Colonic mucosa (tissue), 4 donors: ENCODE measurements around the gene KCNE4. TPM values are rescaled to one million over a fixed set of nuclear protein-coding genes. Genes with fewer than 3 reads are reported as not detected.

Source experiments
- DNase-seq: peaks from one replicate; pipeline ENCODE4 v3.0.0-alpha.2; 2020
- H3K27ac ChIP-seq: fragments of 200-600 bp; one replicate; pipeline ENCODE4 v1.8.0; 2021
- H3K27me3 ChIP-seq: fragments of 200-600 bp; one replicate; pipeline ENCODE4 v1.8.0; 2021
- H3K36me3 ChIP-seq: fragments of 200-600 bp; one replicate; pipeline ENCODE4 v1.8.0; 2021
- H3K4me1 ChIP-seq: fragments of 200-600 bp; one replicate; pipeline ENCODE4 v1.8.0; 2021; ENCODE audit warnings: mild to moderate bottlenecking
- H3K4me3 ChIP-seq: fragments of 200-600 bp; one replicate; pipeline ENCODE4 v1.8.0; 2021
- H3K9ac ChIP-seq, 2 donors: one replicate each; pipeline ENCODE4 v1.7.0; 2013; ENCODE audit warnings: control low read depth in 2 of 2, low read depth in 2 of 2, low read length in 2 of 2
- H3K9me3 ChIP-seq: fragments of 200-600 bp; one replicate; pipeline ENCODE4 v1.8.0; 2021
- intact Hi-C: fragments of 100-400 bp; cut with DNase I; formaldehyde crosslinking; loops from one replicate; pipeline ENCODE4 v1.14.1; 2022
- total RNA-seq, 2 donors: library from RNA; stranded (reverse); fragmentation: NEBNext Ultra II Directional in 1 of 2; extraction: Animal tissue kit (Norgen Biotek cat#: 25700) in 1 of 2; gene quantifications; one replicate each; pipeline ENCODE4 v1.2.1, GENCODE V29; 2021
- TF ChIP-seq, protein P1 (sequence below): fragments of 200-600 bp; IDR thresholded peaks from one replicate; pipeline ENCODE4 v1.8.0; 2022; ENCODE audit warnings: antibody characterized with exemption, mild to moderate bottlenecking
- donor health status: healthy.
- donor health status: DM: no; HTN: no; CAD: no.
- donor health status: DM: no; HTN: no; CAD: no.

KCNE4 gene
- total RNA-seq, 2 donors from 2014 or later, result 0.42 to 2.1 TPM

DNA sequence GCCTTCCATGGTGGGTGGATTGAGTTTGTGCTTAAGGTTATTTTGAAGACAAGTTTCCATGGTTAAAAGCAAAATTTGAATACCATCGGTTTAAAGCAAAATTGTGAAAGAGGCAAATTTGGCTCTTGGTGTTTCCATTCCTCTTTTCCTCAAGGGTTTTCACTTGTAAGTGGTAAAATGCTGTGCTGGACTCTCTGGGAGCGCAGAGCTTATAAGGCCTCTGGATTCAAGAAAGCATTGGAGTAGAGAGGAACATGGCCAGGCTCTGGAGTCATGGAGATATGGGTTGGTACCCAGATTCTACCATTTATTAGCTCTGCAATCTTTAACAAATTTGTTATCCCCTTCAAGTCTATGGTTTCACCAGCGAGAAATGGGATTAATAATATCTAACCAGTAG is 17.5 kb downstream of the KCNE4 start:
- DNase-seq, result no peak
- H3K9ac ChIP-seq, result no peak overlapping the region
- no peaks in the 10 kb centered on the region for H3K27me3 ChIP-seq
- H3K27ac ChIP-seq, result no peak overlapping the region
- no peaks in the 10 kb centered on the region for H3K9me3 ChIP-seq
- TF ChIP-seq, protein P1, sequence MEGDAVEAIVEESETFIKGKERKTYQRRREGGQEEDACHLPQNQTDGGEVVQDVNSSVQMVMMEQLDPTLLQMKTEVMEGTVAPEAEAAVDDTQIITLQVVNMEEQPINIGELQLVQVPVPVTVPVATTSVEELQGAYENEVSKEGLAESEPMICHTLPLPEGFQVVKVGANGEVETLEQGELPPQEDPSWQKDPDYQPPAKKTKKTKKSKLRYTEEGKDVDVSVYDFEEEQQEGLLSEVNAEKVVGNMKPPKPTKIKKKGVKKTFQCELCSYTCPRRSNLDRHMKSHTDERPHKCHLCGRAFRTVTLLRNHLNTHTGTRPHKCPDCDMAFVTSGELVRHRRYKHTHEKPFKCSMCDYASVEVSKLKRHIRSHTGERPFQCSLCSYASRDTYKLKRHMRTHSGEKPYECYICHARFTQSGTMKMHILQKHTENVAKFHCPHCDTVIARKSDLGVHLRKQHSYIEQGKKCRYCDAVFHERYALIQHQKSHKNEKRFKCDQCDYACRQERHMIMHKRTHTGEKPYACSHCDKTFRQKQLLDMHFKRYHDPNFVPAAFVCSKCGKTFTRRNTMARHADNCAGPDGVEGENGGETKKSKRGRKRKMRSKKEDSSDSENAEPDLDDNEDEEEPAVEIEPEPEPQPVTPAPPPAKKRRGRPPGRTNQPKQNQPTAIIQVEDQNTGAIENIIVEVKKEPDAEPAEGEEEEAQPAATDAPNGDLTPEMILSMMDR, result no peak
- intact Hi-C loops, result no loop called here
- no peaks in the 10 kb centered on the region for H3K36me3 ChIP-seq
- H3K4me1 ChIP-seq, result no peaks in the 10 kb centered on the region
- H3K4me3 ChIP-seq, result no peak overlapping the region

DNA sequence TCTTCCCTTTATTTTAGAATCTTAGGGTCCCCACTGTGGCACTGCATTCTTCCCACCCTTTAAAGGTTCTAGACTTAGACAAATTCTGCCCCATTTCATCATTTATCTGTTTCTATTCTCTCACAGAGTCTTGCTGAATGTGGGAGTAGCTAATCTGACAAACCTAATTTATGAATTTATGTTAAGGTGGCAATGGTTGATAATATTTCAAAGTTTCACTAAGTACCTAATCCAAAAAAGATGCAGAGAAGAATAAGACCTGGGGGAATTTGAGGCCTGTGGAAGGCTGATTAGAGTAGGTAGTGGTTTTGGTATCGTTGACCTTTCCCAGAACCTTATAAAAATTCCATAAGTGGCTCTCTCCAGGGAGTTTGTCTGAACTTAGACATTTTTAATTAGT is 18.0 kb downstream of the KCNE4 start:
- no peak overlapping the region for H3K9ac ChIP-seq
- no peaks in the 10 kb centered on the region for H3K27me3 ChIP-seq
- H3K4me3 ChIP-seq, result no peak overlapping the region
- intact Hi-C loops, result no loop called here
- no peak overlapping the region for H3K27ac ChIP-seq
- no peaks in the 10 kb centered on the region for H3K4me1 ChIP-seq
- no peaks in the 10 kb centered on the region for H3K9me3 ChIP-seq
- H3K36me3 ChIP-seq, result no peaks in the 10 kb centered on the region
- DNase-seq, result no peak
- TF ChIP-seq, protein P1, result no peak

DNA sequence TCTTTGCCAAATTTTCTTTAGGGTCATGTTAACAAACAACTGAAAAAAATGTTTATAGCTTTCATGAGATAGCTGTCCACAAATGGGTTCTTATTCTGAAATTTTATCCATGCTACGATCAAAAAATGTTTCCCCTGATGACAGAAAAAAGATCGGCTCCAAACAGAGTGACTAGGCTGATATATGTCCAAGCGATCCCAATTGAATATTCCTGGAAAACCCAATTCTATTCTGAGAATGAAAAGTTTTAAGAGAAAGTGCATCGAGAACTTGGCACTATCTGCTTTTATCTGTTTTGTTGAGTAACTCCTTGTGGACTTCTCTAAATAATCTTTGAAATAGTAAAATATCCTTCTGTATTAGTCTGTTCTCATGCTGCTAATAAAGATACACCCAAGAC is 19.1 kb downstream of the KCNE4 start:
- TF ChIP-seq, protein P1, result no peak
- H3K4me1 ChIP-seq, result no peaks in the 10 kb centered on the region
- H3K36me3 ChIP-seq, result no peaks in the 10 kb centered on the region
- H3K9me3 ChIP-seq, result no peaks in the 10 kb centered on the region
- H3K4me3 ChIP-seq, result no peak overlapping the region
- H3K27me3 ChIP-seq, result no peaks in the 10 kb centered on the region
- intact Hi-C loops, result no loop called here
- no peak for DNase-seq
- H3K27ac ChIP-seq, result no peak overlapping the region
- no peak overlapping the region for H3K9ac ChIP-seq

DNA sequence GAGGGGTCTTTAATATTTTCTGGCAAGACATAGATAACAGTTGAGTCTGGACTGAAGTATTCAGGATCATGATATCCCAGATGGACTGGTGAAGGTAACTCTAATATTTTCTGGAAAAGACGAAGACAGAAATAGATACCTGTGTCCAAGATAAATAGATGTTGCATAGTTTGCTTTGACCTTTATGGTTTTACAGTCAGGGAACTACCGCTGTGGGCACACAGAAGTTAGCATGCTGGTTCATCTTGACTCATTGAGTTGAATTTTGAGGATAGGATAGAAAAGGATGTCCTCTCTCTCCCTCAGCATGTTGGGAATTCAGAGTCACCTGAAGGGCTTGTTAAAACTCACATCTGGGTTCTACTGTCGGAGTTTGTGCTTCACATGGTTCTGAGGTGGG is 20.8 kb downstream of the KCNE4 start:
- Histone ChIP-seq H3K4me1 (no peaks in the 10 kb centered on the region), H3K9me3 (no peaks in the 10 kb centered on the region), H3K27ac (no peak overlapping the region), H3K9ac (no peak overlapping the region), H3K27me3 (no peaks in the 10 kb centered on the region), H3K4me3 (no peak overlapping the region), H3K36me3 (no peaks in the 10 kb centered on the region)
- TF ChIP-seq, protein P1, result no peak
- intact Hi-C loops, result no loop called here
- DNase-seq, result no peak

DNA sequence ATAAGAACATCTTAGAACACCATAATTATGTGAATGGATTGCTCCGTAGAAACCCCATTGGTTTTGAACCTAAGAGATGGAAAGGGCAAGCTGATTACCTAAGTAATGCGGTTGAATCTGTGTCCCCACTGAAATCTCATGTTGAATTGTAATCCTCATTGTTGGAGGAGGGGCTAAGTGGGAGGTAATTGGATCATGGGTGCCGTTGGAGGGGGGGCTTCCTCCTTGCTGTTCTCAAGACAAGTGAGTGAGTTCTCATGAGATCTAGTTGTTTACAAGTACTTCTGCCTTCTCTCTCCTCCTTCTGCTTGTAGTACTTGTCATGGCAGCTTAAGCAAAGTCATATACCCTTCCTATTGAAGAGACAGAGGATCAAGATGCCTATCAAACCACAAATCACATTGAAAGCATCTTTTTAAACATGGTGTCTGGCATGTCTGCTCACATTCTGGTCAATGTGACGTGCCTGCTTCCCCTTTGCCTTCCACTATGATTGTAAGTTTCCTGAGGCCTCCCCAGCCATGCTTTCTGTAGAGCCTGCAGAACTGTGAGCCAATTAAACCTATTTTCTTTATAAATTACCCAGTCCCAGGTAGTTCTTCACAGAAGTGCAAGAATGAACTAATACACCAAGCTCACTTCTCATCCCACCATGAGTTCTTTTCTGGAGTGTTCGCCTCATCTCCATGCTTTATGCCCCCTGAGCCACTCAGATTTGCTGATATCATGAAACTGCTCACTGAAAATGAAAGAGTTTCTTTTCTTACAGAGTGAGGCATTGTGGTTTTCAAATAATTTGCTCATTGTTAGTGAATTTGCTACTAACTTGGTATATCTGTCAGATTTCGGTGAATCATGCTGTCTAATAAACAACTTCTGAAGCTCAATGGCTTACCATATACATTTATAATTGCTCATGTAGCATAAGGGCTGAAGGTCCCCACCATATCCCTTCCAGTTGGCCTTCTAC is 23.6 kb downstream of the KCNE4 start:
- Histone ChIP-seq H3K27ac (no peak overlapping the region), H3K36me3 (no peaks in the 10 kb centered on the region), H3K4me1 (no peaks in the 10 kb centered on the region), H3K9ac (no peak overlapping the region), H3K4me3 (no peak overlapping the region), H3K9me3 (no peaks in the 10 kb centered on the region), H3K27me3 (no peaks in the 10 kb centered on the region)
- DNase-seq, result no peak
- intact Hi-C loops, result no loop called here
- TF ChIP-seq, protein P1, result no peak
